Measurements from ENCODE around the gene AUTS2. TPM values are rescaled to one million over a fixed set of nuclear protein-coding genes. Genes with fewer than 3 reads are reported as not detected.

AUTS2 gene
- total RNA-seq, 1 donor from 2014 or later: 9.9 TPM

GRCh38 chr7:70143075-70144044, 545.1 kb downstream of the AUTS2 start:
- no peaks in the 10 kb centered on the region for H3K36me3 ChIP-seq (ENCODE audit: control insufficient read depth, insufficient read depth, low read length)
- no peak for TF ChIP-seq CTCF (IDR thresholded peaks at IDR 0.05; ENCODE audit: insufficient read depth, low read length, poor library complexity, severe bottlenecking)
- H3K27me3 ChIP-seq (ENCODE audit: control insufficient read depth, insufficient read depth, low read length): no peaks in the 10 kb centered on the region
- no peak for DNase-seq (ENCODE audit: low read depth)
- no peak overlapping the region for H3K4me3 ChIP-seq (ENCODE audit: low read depth, low read length)

GRCh38 chr7:70148997-70149396, 550.7 kb downstream of the AUTS2 start:
- Histone ChIP-seq H3K36me3 (ENCODE audit: control insufficient read depth, insufficient read depth, low read length) (no peaks in the 10 kb centered on the region), H3K4me3 (ENCODE audit: low read depth, low read length) (no peak overlapping the region), H3K27me3 (ENCODE audit: control insufficient read depth, insufficient read depth, low read length) (no peaks in the 10 kb centered on the region)
- TF ChIP-seq CTCF (IDR thresholded peaks at IDR 0.05; ENCODE audit: insufficient read depth, low read length, poor library complexity, severe bottlenecking): no peak
- no peak for DNase-seq (ENCODE audit: low read depth)

GRCh38 chr7:70152313-70152712, 554.0 kb downstream of the AUTS2 start:
- no peaks in the 10 kb centered on the region for H3K27me3 ChIP-seq (ENCODE audit: control insufficient read depth, insufficient read depth, low read length)
- no peak overlapping the region for H3K4me3 ChIP-seq (ENCODE audit: low read depth, low read length)
- DNase-seq (ENCODE audit: low read depth): no peak
- no peaks in the 10 kb centered on the region for H3K36me3 ChIP-seq (ENCODE audit: control insufficient read depth, insufficient read depth, low read length)
- TF ChIP-seq CTCF (IDR thresholded peaks at IDR 0.05; ENCODE audit: insufficient read depth, low read length, poor library complexity, severe bottlenecking): no peak

DNA sequence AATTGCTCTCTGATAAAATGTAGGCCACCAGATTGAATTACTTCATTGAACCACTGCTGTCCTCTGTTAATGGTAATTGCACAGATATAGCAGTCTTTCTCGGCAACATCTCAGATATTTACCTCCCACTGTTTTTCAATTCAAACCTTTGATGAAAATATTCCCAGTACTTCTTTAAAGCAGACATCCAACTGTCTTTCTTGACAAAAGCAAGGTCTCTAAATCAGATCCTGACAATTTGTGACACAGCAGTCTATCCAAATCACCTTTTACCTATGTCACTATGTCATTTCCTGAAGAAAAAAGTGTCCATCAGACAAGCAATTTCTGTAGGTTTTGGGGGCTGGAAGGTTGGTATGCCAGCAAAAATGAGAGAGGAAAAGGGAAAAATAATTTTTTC, 555.7 kb downstream of the AUTS2 start:
- Histone ChIP-seq H3K4me3 (ENCODE audit: low read depth, low read length) (no peak overlapping the region), H3K36me3 (ENCODE audit: control insufficient read depth, insufficient read depth, low read length) (no peaks in the 10 kb centered on the region), H3K27me3 (ENCODE audit: control insufficient read depth, insufficient read depth, low read length) (no peaks in the 10 kb centered on the region)
- TF ChIP-seq CTCF (IDR thresholded peaks at IDR 0.05; ENCODE audit: insufficient read depth, low read length, poor library complexity, severe bottlenecking): no peak
- no peak for DNase-seq (ENCODE audit: low read depth)

- no peaks in the 10 kb centered on the region for H3K36me3 ChIP-seq (ENCODE audit: control insufficient read depth, insufficient read depth, low read length)
- no peaks in the 10 kb centered on the region for H3K27me3 ChIP-seq (ENCODE audit: control insufficient read depth, insufficient read depth, low read length)
- TF ChIP-seq CTCF (IDR thresholded peaks at IDR 0.05; ENCODE audit: insufficient read depth, low read length, poor library complexity, severe bottlenecking): no peak
- no peak overlapping the region for H3K4me3 ChIP-seq (ENCODE audit: low read depth, low read length)
- DNase-seq (ENCODE audit: low read depth): no peak
Observed at GRCh38 chr7:70154521-70155180, 556.4 kb downstream of the AUTS2 start.

Measured in kidney epithelial cell (primary cell).